ENCODE data around the gene TMEM229A. TPM values are rescaled to one million over a fixed set of nuclear protein-coding genes. Genes with fewer than 3 reads are reported as not detected.

TMEM229A gene
- total RNA-seq, 4 donors from 2014 or later = 0.55 TPM; not detected in 3

DNA sequence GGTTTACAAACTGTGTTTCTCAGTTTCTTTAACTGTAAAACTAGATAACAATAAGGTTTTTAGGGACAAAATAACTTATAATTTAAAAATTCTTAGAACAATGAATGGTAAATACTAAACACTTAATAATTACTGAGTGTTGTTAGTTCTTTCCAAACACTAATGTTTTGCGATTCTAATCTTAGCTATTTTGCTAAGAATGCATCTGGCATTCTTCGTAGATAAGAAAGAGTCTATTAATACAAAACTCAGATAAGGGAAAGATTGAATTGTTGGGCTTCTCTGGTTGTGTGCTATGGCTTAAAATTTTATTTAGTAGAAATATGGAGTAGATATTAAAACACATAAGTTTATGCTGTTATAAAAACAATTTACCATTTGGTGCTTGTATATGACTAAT, 45.4 kb downstream of the TMEM229A start:
- Histone ChIP-seq H3K4me3 (no peak overlapping the region), H3K4me1 (no peaks in the 10 kb centered on the region), H3K36me3 (no peaks in the 10 kb centered on the region), H3K27ac (no peak overlapping the region), H3K27me3 (no peaks in the 10 kb centered on the region), H3K9me3 (no peaks in the 10 kb centered on the region)
- TF ChIP-seq POLR2AphosphoS5 (IDR thresholded peaks at IDR 0.05) (no peak), EP300 (IDR thresholded peaks at IDR 0.05; ENCODE audit: low read depth) (no peak), POLR2A (IDR thresholded peaks at IDR 0.05) (no peak)
- TF ChIP-seq, protein P1, sequence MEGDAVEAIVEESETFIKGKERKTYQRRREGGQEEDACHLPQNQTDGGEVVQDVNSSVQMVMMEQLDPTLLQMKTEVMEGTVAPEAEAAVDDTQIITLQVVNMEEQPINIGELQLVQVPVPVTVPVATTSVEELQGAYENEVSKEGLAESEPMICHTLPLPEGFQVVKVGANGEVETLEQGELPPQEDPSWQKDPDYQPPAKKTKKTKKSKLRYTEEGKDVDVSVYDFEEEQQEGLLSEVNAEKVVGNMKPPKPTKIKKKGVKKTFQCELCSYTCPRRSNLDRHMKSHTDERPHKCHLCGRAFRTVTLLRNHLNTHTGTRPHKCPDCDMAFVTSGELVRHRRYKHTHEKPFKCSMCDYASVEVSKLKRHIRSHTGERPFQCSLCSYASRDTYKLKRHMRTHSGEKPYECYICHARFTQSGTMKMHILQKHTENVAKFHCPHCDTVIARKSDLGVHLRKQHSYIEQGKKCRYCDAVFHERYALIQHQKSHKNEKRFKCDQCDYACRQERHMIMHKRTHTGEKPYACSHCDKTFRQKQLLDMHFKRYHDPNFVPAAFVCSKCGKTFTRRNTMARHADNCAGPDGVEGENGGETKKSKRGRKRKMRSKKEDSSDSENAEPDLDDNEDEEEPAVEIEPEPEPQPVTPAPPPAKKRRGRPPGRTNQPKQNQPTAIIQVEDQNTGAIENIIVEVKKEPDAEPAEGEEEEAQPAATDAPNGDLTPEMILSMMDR (IDR thresholded peaks at IDR 0.05) = no peak
- in situ Hi-C loops (cut with MboI; ENCODE audit: low pct_ligation_motif_present in 1 of 4, low pct_unique_long_range_greater_than_20kb in 1 of 4, low sequenced_read_pairs in 3 of 4) (no loop called here), intact Hi-C loops (cut with DNase I; ENCODE audit: low total_unique reads) (no loop called here)
- DNase-seq = no peak
- 79 to 88% methylated on average over 2 of the region's 2 CpGs for WGBS, 2 donors (ENCODE audit: low coverage in 1 of 2)

Other genes starting within 250 kb of the TMEM229A start
- gene HYAL4, start 187.9 kb downstream of the TMEM229A start, total RNA-seq = not detected
- not detected for gene SPAM1, start 107.8 kb downstream of the TMEM229A start, total RNA-seq